HFFc6 (cell line): ENCODE results near the gene ATP5PB. TPM values are rescaled to one million over a fixed set of nuclear protein-coding genes. Genes with fewer than 3 reads are reported as not detected.

Source experiments
- DNase-seq: peaks from one replicate; pipeline ENCODE4 v3.0.0-alpha.2; 2018
- H3K27ac Mint-ChIP-seq: 2 replicates; pipeline ENCODE4 v1.8.0; 2020; ENCODE audit warnings: mild to moderate bottlenecking, mixed read lengths
- H3K27me3 Mint-ChIP-seq: 2 replicates; pipeline ENCODE4 v1.8.0; 2021; ENCODE audit warnings: mild to moderate bottlenecking, moderate library complexity, mixed read lengths; ENCODE audit not compliant: insufficient read depth
- H3K36me3 Mint-ChIP-seq: 2 replicates; pipeline ENCODE4 v1.8.0; 2021; ENCODE audit warnings: low read depth, mixed read lengths
- H3K4me1 Mint-ChIP-seq: 2 replicates; pipeline ENCODE4 v1.8.0; 2020; ENCODE audit warnings: low read depth, mixed read lengths
- H3K4me3 Mint-ChIP-seq: 2 replicates; pipeline ENCODE4 v1.8.0; 2020; ENCODE audit warnings: mild to moderate bottlenecking, moderate library complexity, mixed read lengths
- H3K9me3 Mint-ChIP-seq: 2 replicates; pipeline ENCODE4 v1.8.0; 2020; ENCODE audit warnings: mild to moderate bottlenecking, mixed read lengths
- CTCF ChIP-seq: fragments of 200-600 bp; sonication (generic); IDR thresholded peaks from 2 replicates; pipeline ENCODE4 v1.5.0; 2021; ENCODE audit warnings: antibody characterized with exemption, mild to moderate bottlenecking
- total RNA-seq, 6 experiments: library from RNA; stranded (reverse); fragmentation: NEBNext Ultra II Directional; extraction: Animal tissue kit (Norgen Biotek cat#: 25700); gene quantifications; 2 replicates in 1 of 6; 3 replicates in 5 of 6; pipeline ENCODE4 v1.2.3, GENCODE V29; 2021

Gene ATP5PB
- total RNA-seq, 6 experiments from 2014 or later: 253 to 293 (median 285) TPM

- Mint-ChIP-seq H3K36me3 (no peaks in the 10 kb centered on the region), H3K27ac (no peak overlapping the region), H3K9me3 (no peaks in the 10 kb centered on the region), H3K4me1 (no peaks in the 10 kb centered on the region), H3K4me3 (no peak overlapping the region), H3K27me3 (peaks cover 25% of the 10 kb centered on the region)
- TF ChIP-seq CTCF: no peak
- DNase-seq: no peak
Observed at GRCh38 chr1:111407301-111407700, 42.0 kb upstream of the ATP5PB start.

- DNase-seq: no peak
- Mint-ChIP-seq H3K9me3 (no peaks in the 10 kb centered on the region), H3K36me3 (no peaks in the 10 kb centered on the region), H3K27me3 (peaks cover 13% of the 10 kb centered on the region), H3K4me3 (no peak overlapping the region), H3K4me1 (no peaks in the 10 kb centered on the region), H3K27ac (no peak overlapping the region)
- no peak for TF ChIP-seq CTCF
Observed at GRCh38 chr1:111412839-111413238, 36.4 kb upstream of the ATP5PB start.

- no peak for DNase-seq
- H3K27me3 Mint-ChIP-seq: peaks cover 15% of the 10 kb centered on the region
- H3K36me3 Mint-ChIP-seq: no peaks in the 10 kb centered on the region
- no peaks in the 10 kb centered on the region for H3K9me3 Mint-ChIP-seq
- no peak overlapping the region for H3K4me3 Mint-ChIP-seq
- TF ChIP-seq CTCF: no peak
- no peaks in the 10 kb centered on the region for H3K4me1 Mint-ChIP-seq
- H3K27ac Mint-ChIP-seq: no peak overlapping the region
Observed at GRCh38 chr1:111414756-111415155, 34.5 kb upstream of the ATP5PB start.

GRCh38 chr1:111415461-111415860 lies 33.8 kb upstream of the ATP5PB start:
- no peak for DNase-seq
- no peaks in the 10 kb centered on the region for H3K4me1 Mint-ChIP-seq
- peaks cover 16% of the 10 kb centered on the region for H3K27me3 Mint-ChIP-seq
- no peaks in the 10 kb centered on the region for H3K36me3 Mint-ChIP-seq
- no peak overlapping the region for H3K27ac Mint-ChIP-seq
- H3K4me3 Mint-ChIP-seq: no peak overlapping the region
- no peaks in the 10 kb centered on the region for H3K9me3 Mint-ChIP-seq
- no peak for TF ChIP-seq CTCF

GRCh38 chr1:111417755-111418154 lies 31.5 kb upstream of the ATP5PB start:
- peaks cover 15% of the 10 kb centered on the region for H3K27me3 Mint-ChIP-seq
- 0 out of 2 replicates have a peak, but pooled peaks cover 2% of the 10 kb centered on the region for H3K4me1 Mint-ChIP-seq
- no peak overlapping the region for H3K4me3 Mint-ChIP-seq
- no peak overlapping the region for H3K27ac Mint-ChIP-seq
- TF ChIP-seq CTCF: no peak
- DNase-seq: no peak
- no peaks in the 10 kb centered on the region for H3K9me3 Mint-ChIP-seq
- H3K36me3 Mint-ChIP-seq: no peaks in the 10 kb centered on the region

- no peak for DNase-seq
- Mint-ChIP-seq H3K27me3 (peaks cover 18% of the 10 kb centered on the region), H3K9me3 (no peaks in the 10 kb centered on the region), H3K36me3 (no peaks in the 10 kb centered on the region), H3K4me3 (no peak overlapping the region), H3K27ac (no peak overlapping the region), H3K4me1 (0 out of 2 replicates have a peak, but pooled peaks cover 6% of the 10 kb centered on the region)
- TF ChIP-seq CTCF: no peak
Observed at GRCh38 chr1:111419037-111419436, 30.2 kb upstream of the ATP5PB start.
